NB4 (cell line): ENCODE data around the gene GALNT9.

Experiments used
- DNase-seq: peaks from one replicate; pipeline ENCODE4 v3.0.0; 2010; ENCODE audit warnings: low read depth
- H3K4me3 ChIP-seq: one replicate; pipeline ENCODE4 v1.5.1; 2011; ENCODE audit warnings: mild to moderate bottlenecking, low read depth, low read length, moderate library complexity
- MAX ChIP-seq: IDR thresholded peaks from 2 replicates; pipeline ENCODE4 v1.6.1; 2011; ENCODE audit warnings: low read depth, low read length
- MYC ChIP-seq: IDR thresholded peaks from 2 replicates; pipeline ENCODE4 v1.6.1; 2011; ENCODE audit warnings: low read depth, low read length
- POLR2A ChIP-seq: IDR thresholded peaks from 2 replicates; pipeline ENCODE4 v1.6.1; 2011; ENCODE audit warnings: mild to moderate bottlenecking; ENCODE audit not compliant: insufficient read length; ENCODE audit errors: extremely low read depth
- TF ChIP-seq, protein P1 (sequence below): IDR thresholded peaks from one replicate; pipeline ENCODE4 v1.5.1; 2012; ENCODE audit warnings: low read depth, low read length

GALNT9 gene

DNA sequence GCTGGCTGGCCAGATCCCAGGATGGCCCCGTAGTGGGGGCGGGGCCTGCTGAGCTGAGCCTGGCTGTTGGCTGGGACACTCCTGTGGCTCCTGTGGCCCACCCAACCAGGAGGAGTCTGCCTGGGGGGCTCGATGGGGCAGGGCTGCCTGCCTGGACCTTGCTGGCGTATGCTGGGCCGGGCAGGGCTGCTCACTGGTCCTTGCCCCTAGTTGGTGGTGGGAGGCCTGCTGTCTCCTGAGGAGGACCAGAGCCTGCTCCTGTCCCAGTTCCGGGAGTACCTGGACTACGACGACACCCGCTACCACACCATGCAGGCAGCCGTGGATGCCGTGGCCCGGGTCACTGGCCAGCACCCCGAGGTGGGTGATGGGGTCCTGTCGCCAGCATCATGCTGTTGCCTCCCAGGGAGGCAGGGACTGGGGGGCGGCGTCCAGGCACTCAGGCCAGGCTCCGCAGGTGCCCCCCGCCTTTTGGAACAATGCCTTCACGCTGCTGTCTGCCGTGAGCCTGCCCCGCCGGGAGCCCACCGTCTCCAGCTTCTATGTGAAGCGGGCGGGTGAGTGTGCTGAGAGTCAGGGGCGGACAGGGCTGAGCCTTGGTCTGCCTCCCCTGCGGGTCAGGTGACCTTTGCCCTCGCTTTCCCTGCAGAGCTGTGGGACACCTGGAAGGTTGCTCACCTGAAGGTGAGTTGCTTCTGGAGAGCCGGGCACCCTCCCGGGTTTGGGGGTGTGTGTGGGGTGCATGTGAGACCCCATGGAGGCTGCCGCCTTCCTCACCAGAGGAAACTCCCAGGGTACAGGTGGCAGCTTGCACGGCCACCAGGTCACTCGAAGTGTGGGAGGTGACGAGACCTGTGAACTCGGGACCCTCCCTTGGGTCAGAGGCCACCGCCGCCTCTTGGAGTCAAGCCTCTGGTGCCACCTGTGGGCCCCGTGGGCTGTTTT is 181.7 kb downstream of the GALNT9 start:
- H3K4me3 ChIP-seq: no peak overlapping the region
- no peak for DNase-seq
- TF ChIP-seq POLR2A (no peak), MAX (no peak), MYC (no peak)
- TF ChIP-seq, protein P1, sequence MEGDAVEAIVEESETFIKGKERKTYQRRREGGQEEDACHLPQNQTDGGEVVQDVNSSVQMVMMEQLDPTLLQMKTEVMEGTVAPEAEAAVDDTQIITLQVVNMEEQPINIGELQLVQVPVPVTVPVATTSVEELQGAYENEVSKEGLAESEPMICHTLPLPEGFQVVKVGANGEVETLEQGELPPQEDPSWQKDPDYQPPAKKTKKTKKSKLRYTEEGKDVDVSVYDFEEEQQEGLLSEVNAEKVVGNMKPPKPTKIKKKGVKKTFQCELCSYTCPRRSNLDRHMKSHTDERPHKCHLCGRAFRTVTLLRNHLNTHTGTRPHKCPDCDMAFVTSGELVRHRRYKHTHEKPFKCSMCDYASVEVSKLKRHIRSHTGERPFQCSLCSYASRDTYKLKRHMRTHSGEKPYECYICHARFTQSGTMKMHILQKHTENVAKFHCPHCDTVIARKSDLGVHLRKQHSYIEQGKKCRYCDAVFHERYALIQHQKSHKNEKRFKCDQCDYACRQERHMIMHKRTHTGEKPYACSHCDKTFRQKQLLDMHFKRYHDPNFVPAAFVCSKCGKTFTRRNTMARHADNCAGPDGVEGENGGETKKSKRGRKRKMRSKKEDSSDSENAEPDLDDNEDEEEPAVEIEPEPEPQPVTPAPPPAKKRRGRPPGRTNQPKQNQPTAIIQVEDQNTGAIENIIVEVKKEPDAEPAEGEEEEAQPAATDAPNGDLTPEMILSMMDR: no peak

DNA sequence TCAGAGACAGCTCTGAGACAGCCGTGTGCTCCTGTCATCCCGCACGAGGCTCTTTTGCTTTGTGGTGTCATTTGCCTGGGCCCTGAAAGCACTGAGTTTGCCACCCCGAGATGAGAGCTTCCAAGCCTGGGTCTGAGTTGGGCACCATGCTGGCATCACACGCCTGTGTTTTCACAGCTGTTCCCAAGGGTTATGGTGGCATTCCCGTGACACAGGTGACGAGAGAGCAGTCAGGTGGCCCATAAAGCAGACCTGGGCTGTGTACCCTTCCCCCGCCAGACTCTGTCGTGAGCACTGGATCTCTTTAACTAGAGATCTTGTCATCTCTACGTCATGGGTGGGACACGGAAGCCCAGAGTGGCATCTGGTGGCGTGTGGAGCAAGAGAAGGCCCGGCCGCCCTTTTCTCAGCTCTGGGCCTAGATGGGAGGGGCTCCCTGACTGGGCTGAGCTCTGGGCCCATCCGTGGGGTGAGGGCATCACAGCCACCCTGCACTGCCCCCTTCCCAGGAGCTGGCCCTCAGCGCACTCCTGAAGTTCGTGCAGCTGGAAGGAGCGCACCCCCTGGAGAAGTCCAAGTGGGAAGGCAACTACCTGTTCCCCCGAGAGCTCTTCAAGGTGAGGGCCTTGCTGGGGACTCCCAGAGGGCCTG is 182.5 kb downstream of the GALNT9 start:
- no peak for TF ChIP-seq MYC
- no peak for TF ChIP-seq POLR2A
- no peak for TF ChIP-seq MAX
- TF ChIP-seq, protein P1: no peak
- no peak for DNase-seq
- H3K4me3 ChIP-seq: no peak overlapping the region
